Mesothelial cell of epicardium (in vitro differentiated cells): Measurements from ENCODE around the gene SLIT3. TPM values are rescaled to one million over a fixed set of nuclear protein-coding genes. Genes with fewer than 3 reads are reported as not detected.
A peak's percentile ranks its signal among the peaks of the same experiment; 100 is the strongest.

Experiments
- DNase-seq, 2 experiments: peaks; one replicate each; pipeline ENCODE4 v3.0.0; 2021; ENCODE audit warnings: low spot score in 2 of 2; ENCODE audit not compliant: unreplicated experiment in 2 of 2
- H3K27ac Mint-ChIP-seq: 2 replicates; pipeline ENCODE4 v1.8.0; 2021; ENCODE audit warnings: mixed read lengths
- H3K27me3 Mint-ChIP-seq: 2 replicates; pipeline ENCODE4 v1.8.0; 2021; ENCODE audit warnings: low read depth, mixed read lengths
- H3K36me3 Mint-ChIP-seq: 2 replicates; pipeline ENCODE4 v1.8.0; 2021; ENCODE audit warnings: mixed read lengths
- H3K4me1 Mint-ChIP-seq: 2 replicates; pipeline ENCODE4 v1.8.0; 2021; ENCODE audit warnings: mixed read lengths
- H3K4me3 Mint-ChIP-seq: 2 replicates; pipeline ENCODE4 v1.8.0; 2021; ENCODE audit warnings: mild to moderate bottlenecking, moderate library complexity, mixed read lengths
- H3K9me3 Mint-ChIP-seq: 2 replicates; pipeline ENCODE4 v1.8.0; 2021; ENCODE audit warnings: mixed read lengths
- CTCF ChIP-seq: fragments of 200-600 bp; sonication (generic); IDR thresholded peaks from one replicate; pipeline ENCODE4 v1.5.0; 2021; ENCODE audit warnings: antibody characterized with exemption; ENCODE audit not compliant: unreplicated experiment
- total RNA-seq: library from RNA; stranded (reverse); gene quantifications from 3 replicates; pipeline ENCODE4 v1.2.1, GENCODE V29; 2021

SLIT3 gene
- total RNA-seq, 1 donor from 2014 or later, result 65.1 TPM

GRCh38 chr5:168879331-168879730, 421.6 kb downstream of the SLIT3 start:
- peaks cover 63% of the 10 kb centered on the region for H3K4me1 Mint-ChIP-seq
- H3K36me3 Mint-ChIP-seq, result no peaks in the 10 kb centered on the region
- H3K27ac Mint-ChIP-seq, result no peak overlapping the region
- no peaks in the 10 kb centered on the region for H3K9me3 Mint-ChIP-seq
- peaks cover 12% of the 10 kb centered on the region for H3K27me3 Mint-ChIP-seq
- no peak for TF ChIP-seq CTCF
- H3K4me3 Mint-ChIP-seq, result no peak overlapping the region
- DNase-seq, result no peak

- Mint-ChIP-seq H3K27me3 (peaks cover 11% of the 10 kb centered on the region), H3K27ac (peak overlapping the region; percentile 51), H3K9me3 (no peaks in the 10 kb centered on the region), H3K36me3 (no peaks in the 10 kb centered on the region), H3K4me1 (peaks cover 69% of the 10 kb centered on the region), H3K4me3 (no peak overlapping the region)
- TF ChIP-seq CTCF, result no peak
- DNase-seq, result no peak
Observed at GRCh38 chr5:168878135-168878745, 422.7 kb downstream of the SLIT3 start.

DNA sequence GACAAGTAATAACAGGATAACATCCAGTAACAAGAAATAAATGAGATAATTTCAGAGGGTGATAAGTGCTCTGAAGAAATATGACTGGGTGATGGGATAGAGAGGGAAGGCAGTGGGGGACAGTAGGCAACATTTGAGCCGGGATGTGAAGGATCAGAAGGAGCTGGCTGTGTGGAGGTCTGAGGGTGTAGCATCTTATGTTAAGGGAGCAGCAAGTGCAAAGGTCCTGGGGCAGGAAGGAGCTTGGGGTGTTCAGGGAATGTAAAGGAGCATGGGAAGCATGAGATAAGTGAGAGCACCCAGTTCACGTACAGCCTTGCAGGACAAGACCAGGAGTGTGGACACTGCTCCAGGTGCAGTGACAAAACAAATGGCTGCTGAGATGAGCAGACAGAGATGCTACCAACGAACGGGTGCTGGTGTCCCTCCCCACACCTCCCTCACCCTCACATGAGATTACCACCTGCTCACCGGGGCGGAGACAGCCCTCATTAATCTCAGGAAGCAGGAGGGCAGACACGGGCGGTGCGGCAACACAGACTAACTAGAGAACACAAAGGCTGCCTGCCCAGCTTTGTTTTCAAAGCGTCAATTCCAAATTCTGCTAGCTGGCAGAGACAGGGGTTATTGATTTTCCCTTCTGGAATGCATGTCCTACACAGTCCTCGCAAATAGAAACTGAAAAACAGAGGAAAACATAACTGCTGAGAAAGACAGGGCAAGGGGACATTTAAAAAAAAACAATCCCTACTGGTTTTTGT, 423.6 kb downstream of the SLIT3 start:
- TF ChIP-seq CTCF, result no peak
- H3K27ac Mint-ChIP-seq, result no peak overlapping the region
- no peaks in the 10 kb centered on the region for H3K36me3 Mint-ChIP-seq
- H3K9me3 Mint-ChIP-seq, result no peaks in the 10 kb centered on the region
- H3K27me3 Mint-ChIP-seq, result peaks cover 4% of the 10 kb centered on the region
- no peak for DNase-seq
- H3K4me3 Mint-ChIP-seq, result no peak overlapping the region
- H3K4me1 Mint-ChIP-seq, result peaks cover 66% of the 10 kb centered on the region

- Mint-ChIP-seq H3K27ac (peak overlapping the region; percentile 61), H3K36me3 (no peaks in the 10 kb centered on the region), H3K4me3 (no peak overlapping the region), H3K4me1 (peaks cover 61% of the 10 kb centered on the region), H3K27me3 (no peaks in the 10 kb centered on the region), H3K9me3 (no peaks in the 10 kb centered on the region)
- no peak for DNase-seq
- no peak for TF ChIP-seq CTCF
Observed at GRCh38 chr5:168876419-168876818, 424.5 kb downstream of the SLIT3 start.

DNA sequence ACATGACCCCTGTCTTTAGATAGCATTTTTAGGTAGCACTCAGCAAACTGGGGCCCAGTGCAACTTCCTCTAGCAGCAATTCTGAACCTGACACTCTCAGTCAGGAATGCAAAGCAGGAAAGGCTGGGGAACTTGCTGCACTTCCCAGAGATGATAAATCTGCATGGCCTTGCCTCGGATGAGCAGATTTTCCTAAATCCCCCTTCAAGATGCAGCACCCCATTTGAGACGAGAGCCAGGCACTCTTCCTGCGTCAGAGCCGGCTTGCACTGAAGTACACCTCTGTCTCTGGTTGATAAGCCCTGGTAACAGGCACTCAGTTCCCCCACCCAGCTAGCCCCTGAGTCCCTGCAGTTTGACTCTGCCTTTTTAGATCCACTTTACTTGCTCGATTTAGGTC, 425.1 kb downstream of the SLIT3 start:
- H3K4me3 Mint-ChIP-seq, result no peak overlapping the region
- H3K27ac Mint-ChIP-seq, result peak overlapping the region; percentile 61
- TF ChIP-seq CTCF, result no peak
- no peak for DNase-seq
- H3K9me3 Mint-ChIP-seq, result no peaks in the 10 kb centered on the region
- no peaks in the 10 kb centered on the region for H3K27me3 Mint-ChIP-seq
- H3K36me3 Mint-ChIP-seq, result no peaks in the 10 kb centered on the region
- peaks cover 61% of the 10 kb centered on the region for H3K4me1 Mint-ChIP-seq
